Keratinocyte (primary cell): ENCODE data around the gene RAB30. TPM values are rescaled to one million over a fixed set of nuclear protein-coding genes. Genes with fewer than 3 reads are reported as not detected.

Source experiments
- DNase-seq: peaks from one replicate; pipeline ENCODE4 v3.0.0-alpha.2; 2011; ENCODE audit warnings: low read depth, missing footprints, low spot score
- FAIRE-seq: peaks from 2 replicates; lab custom pipeline; 2011; peaks lifted over from hg19 to GRCh38; lab: Jason Lieb, UNC
- H2AFZ ChIP-seq: 2 replicates; pipeline ENCODE4 v1.6.0; 2012; ENCODE audit warnings: low read length, control low read depth, inconsistent platforms; ENCODE audit not compliant: control insufficient read depth
- H3K27ac ChIP-seq: 2 replicates; pipeline ENCODE4 v1.5.1; 2011; ENCODE audit warnings: low read length; ENCODE audit not compliant: control insufficient read depth, insufficient read depth
- H3K27me3 ChIP-seq: 3 replicates; pipeline ENCODE4 v1.6.0; 2011; ENCODE audit warnings: low read length; ENCODE audit not compliant: control insufficient read depth, insufficient read depth; ENCODE audit errors: extremely low read depth
- H3K36me3 ChIP-seq, 2 experiments: 2 replicates in 1 of 2; 3 replicates in 1 of 2; pipeline ENCODE4 v1.5.1; 2011; ENCODE audit warnings: low read length in 2 of 2, mild to moderate bottlenecking in 1 of 2; ENCODE audit not compliant: control insufficient read depth in 2 of 2, insufficient read depth in 2 of 2; ENCODE audit errors: extremely low read depth in 1 of 2
- H3K4me1 ChIP-seq: 3 replicates; pipeline ENCODE4 v1.5.1; 2011; ENCODE audit warnings: low read length; ENCODE audit not compliant: control insufficient read depth, insufficient read depth; ENCODE audit errors: extremely low read depth
- H3K4me2 ChIP-seq: 3 replicates; pipeline ENCODE4 v1.6.0; 2011; ENCODE audit warnings: low read depth, low read length; ENCODE audit not compliant: control insufficient read depth, insufficient read depth; ENCODE audit errors: extremely low read depth
- H3K4me3 ChIP-seq, 3 experiments: fragments of 200-600 bp in 1 of 3; sonication (generic) in 1 of 3; 2 replicates in 2 of 3; 3 replicates in 1 of 3; pipeline ENCODE4 v1.5.1; 2011 to 2016; ENCODE audit warnings: low read length in 3 of 3, mild to moderate bottlenecking in 3 of 3, control low read depth in 2 of 3, inconsistent platforms in 1 of 3, low read depth in 1 of 3, mixed read lengths in 1 of 3, mixed run types in 1 of 3, moderate library complexity in 1 of 3; ENCODE audit not compliant: control insufficient read depth in 2 of 3, insufficient read depth in 2 of 3; ENCODE audit errors: extremely low read depth in 1 of 3
- H3K79me2 ChIP-seq: 2 replicates; pipeline ENCODE4 v1.6.0; 2012; ENCODE audit warnings: low read length; ENCODE audit not compliant: control insufficient read depth, insufficient read depth
- H3K9ac ChIP-seq: 3 replicates; pipeline ENCODE4 v1.6.0; 2011; ENCODE audit warnings: low read length; ENCODE audit not compliant: control insufficient read depth, insufficient read depth; ENCODE audit errors: extremely low read depth
- H3K9me1 ChIP-seq: 3 replicates; pipeline ENCODE4 v1.6.0; 2011; ENCODE audit warnings: low read length; ENCODE audit not compliant: control insufficient read depth, insufficient read depth; ENCODE audit errors: extremely low read depth
- H3K9me3 ChIP-seq: 2 replicates; pipeline ENCODE4 v1.5.1; 2012; ENCODE audit warnings: low read depth, low read length; ENCODE audit not compliant: control insufficient read depth
- H4K20me1 ChIP-seq: 3 replicates; pipeline ENCODE4 v1.6.0; 2011; ENCODE audit warnings: low read length; ENCODE audit not compliant: control insufficient read depth, insufficient read depth; ENCODE audit errors: extremely low read depth
- CTCF ChIP-seq, 3 experiments: IDR thresholded peaks in 1 of 3; conservative IDR thresholded peaks in 1 of 3; optimal IDR thresholded peaks in 1 of 3; 2 replicates in 2 of 3; 3 replicates in 1 of 3; pipeline versions ENCODE3 to v1.5.1; 2011; ENCODE audit warnings: low read length in 3 of 3, mild to moderate bottlenecking in 3 of 3, moderate library complexity in 2 of 3, control low read depth in 1 of 3, inconsistent platforms in 1 of 3; ENCODE audit not compliant: insufficient read depth in 2 of 3; ENCODE audit errors: extremely low read depth in 1 of 3
- EZH2 ChIP-seq: IDR thresholded peaks from one replicate; pipeline ENCODE4 v1.6.1; 2012; ENCODE audit warnings: inconsistent platforms, mild to moderate bottlenecking, low read length, moderate library complexity
- dilution Hi-C: fragments of 300-500 bp; cut with MboI; formaldehyde crosslinking; loops from one replicate; pipeline ENCODE4 v1.7.0; 2020; ENCODE audit warnings: low sequenced_read_pairs; ENCODE audit not compliant: extremely low pct_ligation_motif_present
- polyA plus RNA-seq, 5 experiments: library from polyadenylated mRNA; depleted of rRNA in 3 of 5; stranded (reverse) in 3 of 5; stranded (forward) in 1 of 5; unstranded in 1 of 5; fragments of >200 nt; gene quantifications; 1 replicate in 1 of 5; 2 replicates in 3 of 5; 3 replicates in 1 of 5; pipeline versions ENCODE4 v1.2.1 to v1.2.3, GENCODE V29; 2011 to 2012; ENCODE audit warnings: missing spikeins in 2 of 5, low read depth in 1 of 5, low replicate concordance in 1 of 5

RAB30 gene
- polyA plus RNA-seq, 1 donor (not counting 4 experiments of a cell fraction or from before 2014, with no cell fraction given), result 9.3 TPM

GRCh38 chr11:83027289-83027688 is 44.4 kb downstream of the RAB30 start:
- H3K36me3 ChIP-seq, result no peaks in the 10 kb centered on the region
- H3K9me1 ChIP-seq, result no peaks in the 10 kb centered on the region
- no peak overlapping the region for H3K9ac ChIP-seq
- H3K27me3 ChIP-seq, result no peaks in the 10 kb centered on the region
- no peaks in the 10 kb centered on the region for H3K79me2 ChIP-seq
- TF ChIP-seq EZH2, result no peak
- TF ChIP-seq CTCF (optimal IDR thresholded peaks at IDR 0.05 in 1 of 3, IDR thresholded peaks at IDR 0.05 in 1 of 3, conservative IDR thresholded peaks at IDR 0.05 in 1 of 3; ENCODE audit: extremely low read depth in 1 of 3, insufficient read depth in 2 of 3, low read length in 3 of 3), result no peak
- H3K4me2 ChIP-seq, result no peak overlapping the region
- H4K20me1 ChIP-seq, result no peaks in the 10 kb centered on the region
- no peak overlapping the region for H2AFZ ChIP-seq
- H3K4me3 ChIP-seq, result no peak overlapping the region
- FAIRE-seq (no peak), DNase-seq (no peak)
- H3K9me3 ChIP-seq, result no peaks in the 10 kb centered on the region
- dilution Hi-C loops, result no loop called here
- H3K4me1 ChIP-seq, result peaks cover 3% of the 10 kb centered on the region
- no peak overlapping the region for H3K27ac ChIP-seq

- H3K4me2 ChIP-seq, result no peak overlapping the region
- no peaks in the 10 kb centered on the region for H3K79me2 ChIP-seq
- TF ChIP-seq CTCF (optimal IDR thresholded peaks at IDR 0.05 in 1 of 3, IDR thresholded peaks at IDR 0.05 in 1 of 3, conservative IDR thresholded peaks at IDR 0.05 in 1 of 3; ENCODE audit: extremely low read depth in 1 of 3, insufficient read depth in 2 of 3, low read length in 3 of 3) (no peak), EZH2 (no peak)
- H2AFZ ChIP-seq, result no peak overlapping the region
- no peaks in the 10 kb centered on the region for H3K9me3 ChIP-seq
- dilution Hi-C loops, result no loop called here
- DNase-seq (no peak), FAIRE-seq (no peak)
- no peaks in the 10 kb centered on the region for H3K36me3 ChIP-seq
- H3K27ac ChIP-seq, result no peak overlapping the region
- H3K4me3 ChIP-seq, result no peak overlapping the region
- no peak overlapping the region for H3K9ac ChIP-seq
- H3K4me1 ChIP-seq, result peaks cover 10% of the 10 kb centered on the region
- H3K27me3 ChIP-seq, result no peaks in the 10 kb centered on the region
- H4K20me1 ChIP-seq, result no peaks in the 10 kb centered on the region
- H3K9me1 ChIP-seq, result no peaks in the 10 kb centered on the region
Observed at GRCh38 chr11:83026229-83026628, 45.5 kb downstream of the RAB30 start.
